ENCODE measurements around the gene EP300.
"Not testable (repeated sequence)": the region's sequence is repeated elsewhere in the genome, so short reads cannot be mapped to it uniquely, and the experiment has no call there.

The EP300 gene

GRCh38 chr22:41092023-41092817 lies at the start of gene EP300:
Gene EP300 (plus strand): TSS chr22:41092592. CDS start chr22:41093005, 413 bp downstream.
- DNase-seq = peak; percentile 72 to 88 (median 80)

GRCh38 chr22:41043722-41044121 lies 48.7 kb upstream of the EP300 start:
- DNase-seq = peak; percentile 60 to 82 (median 77)

GRCh38 chr22:41045575-41045974 lies 46.8 kb upstream of the EP300 start:
- not testable (repeated sequence) for DNase-seq

GRCh38 chr22:41047801-41048211 lies 44.6 kb upstream of the EP300 start:
- peak; percentile 19 to 58 (median 24) for DNase-seq

- DNase-seq = not testable (repeated sequence)
Observed at GRCh38 chr22:41048345-41048744, 44.0 kb upstream of the EP300 start.

- peak in 1 of 3 donors; percentile 30 for DNase-seq
Observed at GRCh38 chr22:41048791-41049717, 43.3 kb upstream of the EP300 start.

- DNase-seq = not testable (repeated sequence)
Observed at GRCh38 chr22:41049795-41050194, 42.6 kb upstream of the EP300 start.

GRCh38 chr22:41050883-41051282 lies 41.5 kb upstream of the EP300 start:
- no peak for DNase-seq

GRCh38 chr22:41052661-41053490 lies 39.5 kb upstream of the EP300 start:
- DNase-seq = peak in 1 of 3 donors; percentile 8

- peak in 1 of 3 donors; percentile 8 for DNase-seq
Observed at GRCh38 chr22:41057076-41057475, 35.3 kb upstream of the EP300 start.

- DNase-seq = no peak
Observed at GRCh38 chr22:41062146-41062545, 30.2 kb upstream of the EP300 start.

GRCh38 chr22:41064326-41064725 lies 28.1 kb upstream of the EP300 start:
- peak in 1 of 3 donors; percentile 2 for DNase-seq

GRCh38 chr22:41066341-41066740 lies 26.1 kb upstream of the EP300 start:
- not testable (repeated sequence) for DNase-seq

GRCh38 chr22:41067968-41068367 lies 24.4 kb upstream of the EP300 start:
- DNase-seq = not testable (repeated sequence)

GRCh38 chr22:41070665-41071331 lies 21.6 kb upstream of the EP300 start:
- no peak for DNase-seq

- no peak for DNase-seq
Observed at GRCh38 chr22:41074061-41074460, 18.3 kb upstream of the EP300 start.

GRCh38 chr22:41074466-41074865 lies 17.9 kb upstream of the EP300 start:
- no peak for DNase-seq

GRCh38 chr22:41074941-41075710 lies 17.3 kb upstream of the EP300 start:
- DNase-seq = no peak

GRCh38 chr22:41075946-41076345 lies 16.4 kb upstream of the EP300 start:
- no peak for DNase-seq

- no peak for DNase-seq
Observed at GRCh38 chr22:41076857-41077256, 15.5 kb upstream of the EP300 start.

GRCh38 chr22:41078931-41079330 lies 13.5 kb upstream of the EP300 start:
- DNase-seq = no peak

All from suppressor macrophage treated with lipopolysaccharide for 1 hour (primary cell).